IPS-NIHi7 (cell line): Measurements from ENCODE around the gene LYPD4.
A peak's percentile ranks its signal among the peaks of the same experiment; 100 is the strongest.

ENCODE experiments used
- DNase-seq: peaks from one replicate; pipeline ENCODE4 v3.0.0; 2012; ENCODE audit warnings: mixed read lengths; ENCODE audit errors: extremely low spot score

The LYPD4 gene

GRCh38 chr19:41872775-41873647 is 28.5 kb upstream of the LYPD4 start:
- peak; percentile 81 for DNase-seq

GRCh38 chr19:41872384-41872774 is 27.9 kb upstream of the LYPD4 start:
- no peak for DNase-seq

GRCh38 chr19:41871573-41872383 is 27.3 kb upstream of the LYPD4 start:
- DNase-seq: no peak

GRCh38 chr19:41870401-41870873 is 26.0 kb upstream of the LYPD4 start:
- no peak for DNase-seq

- DNase-seq: no peak
These were observed 25.0 kb upstream of the LYPD4 start for GRCh38 chr19:41869374-41869955.

- DNase-seq: no peak
These were observed 24.5 kb upstream of the LYPD4 start for GRCh38 chr19:41868989-41869300.

GRCh38 chr19:41868120-41868988 is 23.9 kb upstream of the LYPD4 start:
- no peak for DNase-seq

GRCh38 chr19:41866284-41866683 is 21.8 kb upstream of the LYPD4 start:
- DNase-seq: no peak

- DNase-seq: no peak
These were observed 19.9 kb upstream of the LYPD4 start for GRCh38 chr19:41864374-41864773.

GRCh38 chr19:41863209-41863931 is 18.9 kb upstream of the LYPD4 start:
- DNase-seq: no peak

GRCh38 chr19:41862445-41862986 is 18.0 kb upstream of the LYPD4 start:
- DNase-seq: no peak

GRCh38 chr19:41861846-41862245 is 17.4 kb upstream of the LYPD4 start:
- no peak for DNase-seq

GRCh38 chr19:41861116-41861768 is 16.8 kb upstream of the LYPD4 start:
- no peak for DNase-seq

GRCh38 chr19:41860419-41861115 is 16.1 kb upstream of the LYPD4 start:
- no peak for DNase-seq

- DNase-seq: peak; percentile 95
These were observed 15.3 kb upstream of the LYPD4 start, which contains the start of gene RPS19 for GRCh38 chr19:41859618-41860418. RPS19 (plus strand) TSS chr19:41860255; CDS start chr19:41860775, 520 bp downstream.

- no peak for DNase-seq
These were observed 14.7 kb upstream of the LYPD4 start for GRCh38 chr19:41859213-41859617.

GRCh38 chr19:41853768-41854167 is 9.3 kb upstream of the LYPD4 start:
- DNase-seq: no peak

GRCh38 chr19:41853344-41853743 is 8.9 kb upstream of the LYPD4 start:
- no peak for DNase-seq
